Cardiac fibroblast (primary cell): ENCODE data around the gene POLD3.

ENCODE experiments used
- DNase-seq, 2 donors: peaks; one replicate each; pipeline versions ENCODE4 v3.0.0 to v3.0.0-alpha.2; 2010; ENCODE audit warnings: low read depth in 2 of 2
- H3K4me3 ChIP-seq, 2 donors: replicated peaks in 1 of 2; 1 replicate in 1 of 2; 2 replicates in 1 of 2; pipeline ENCODE4 v1.5.1; 2011; ENCODE audit warnings: low read depth in 2 of 2, low read length in 2 of 2, mild to moderate bottlenecking in 2 of 2, moderate library complexity in 1 of 2
- CTCF ChIP-seq: IDR thresholded peaks from one replicate; pipeline ENCODE4 v1.5.1; 2011; ENCODE audit warnings: low read depth, mild to moderate bottlenecking, low read length, inconsistent platforms

POLD3 gene

GRCh38 chr11:74572349-74572748 is 20.0 kb upstream of the POLD3 start:
- TF ChIP-seq CTCF = no peak
- DNase-seq = no peak
- no peak overlapping the region for H3K4me3 ChIP-seq

- no peak overlapping the region for H3K4me3 ChIP-seq
- TF ChIP-seq CTCF = no peak
- DNase-seq = no peak
Measured at GRCh38 chr11:74574563-74574962, 17.8 kb upstream of the POLD3 start.

- H3K4me3 ChIP-seq = no peak overlapping the region
- no peak for TF ChIP-seq CTCF
- no peak for DNase-seq
Measured at GRCh38 chr11:74575999-74576398, 16.4 kb upstream of the POLD3 start.

GRCh38 chr11:74577181-74577580 is 15.2 kb upstream of the POLD3 start:
- TF ChIP-seq CTCF = no peak
- no peak overlapping the region for H3K4me3 ChIP-seq
- DNase-seq = peak in 1 of 2 donors; percentile 19

GRCh38 chr11:74577624-74578396 is 14.6 kb upstream of the POLD3 start:
- peak in 1 of 2 donors; percentile 23 for DNase-seq
- no peak for TF ChIP-seq CTCF
- H3K4me3 ChIP-seq = no peak overlapping the region

- no peak for TF ChIP-seq CTCF
- DNase-seq = no peak
- no peak overlapping the region for H3K4me3 ChIP-seq
Measured at GRCh38 chr11:74579577-74580270, 12.7 kb upstream of the POLD3 start.
